ENCODE measurements around the gene BEND6. TPM values are rescaled to one million over a fixed set of nuclear protein-coding genes. Genes with fewer than 3 reads are reported as not detected.

BEND6 gene
- total RNA-seq, 1 donor, result 13.4 TPM

DNA sequence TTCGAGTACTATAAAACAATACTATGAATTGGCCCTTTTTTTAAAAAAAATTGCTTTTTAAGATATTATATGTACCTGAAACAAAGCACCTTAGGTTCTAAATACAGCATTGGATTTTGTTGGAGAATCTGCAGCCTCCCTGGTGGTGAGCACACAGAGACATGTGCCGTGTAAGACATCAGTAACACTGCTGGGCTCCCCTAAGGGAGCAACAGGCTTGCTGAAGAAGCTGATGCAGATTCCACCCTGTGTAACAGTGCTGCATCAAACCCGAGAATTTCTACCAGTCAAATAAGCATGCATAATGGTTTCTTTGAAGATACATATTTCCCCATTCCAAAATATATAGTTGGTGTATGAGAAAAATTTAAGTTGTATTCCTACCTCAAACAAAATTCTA, 108.9 kb downstream of the BEND6 start:
- no peak overlapping the region for H3K4me3 ChIP-seq (ENCODE audit: low read depth, low read length)
- DNase-seq (ENCODE audit: low read depth), result no peak
- TF ChIP-seq, protein P1, sequence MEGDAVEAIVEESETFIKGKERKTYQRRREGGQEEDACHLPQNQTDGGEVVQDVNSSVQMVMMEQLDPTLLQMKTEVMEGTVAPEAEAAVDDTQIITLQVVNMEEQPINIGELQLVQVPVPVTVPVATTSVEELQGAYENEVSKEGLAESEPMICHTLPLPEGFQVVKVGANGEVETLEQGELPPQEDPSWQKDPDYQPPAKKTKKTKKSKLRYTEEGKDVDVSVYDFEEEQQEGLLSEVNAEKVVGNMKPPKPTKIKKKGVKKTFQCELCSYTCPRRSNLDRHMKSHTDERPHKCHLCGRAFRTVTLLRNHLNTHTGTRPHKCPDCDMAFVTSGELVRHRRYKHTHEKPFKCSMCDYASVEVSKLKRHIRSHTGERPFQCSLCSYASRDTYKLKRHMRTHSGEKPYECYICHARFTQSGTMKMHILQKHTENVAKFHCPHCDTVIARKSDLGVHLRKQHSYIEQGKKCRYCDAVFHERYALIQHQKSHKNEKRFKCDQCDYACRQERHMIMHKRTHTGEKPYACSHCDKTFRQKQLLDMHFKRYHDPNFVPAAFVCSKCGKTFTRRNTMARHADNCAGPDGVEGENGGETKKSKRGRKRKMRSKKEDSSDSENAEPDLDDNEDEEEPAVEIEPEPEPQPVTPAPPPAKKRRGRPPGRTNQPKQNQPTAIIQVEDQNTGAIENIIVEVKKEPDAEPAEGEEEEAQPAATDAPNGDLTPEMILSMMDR (IDR thresholded peaks at IDR 0.05; ENCODE audit: insufficient read depth, low read depth, low read length), result no peak

DNA sequence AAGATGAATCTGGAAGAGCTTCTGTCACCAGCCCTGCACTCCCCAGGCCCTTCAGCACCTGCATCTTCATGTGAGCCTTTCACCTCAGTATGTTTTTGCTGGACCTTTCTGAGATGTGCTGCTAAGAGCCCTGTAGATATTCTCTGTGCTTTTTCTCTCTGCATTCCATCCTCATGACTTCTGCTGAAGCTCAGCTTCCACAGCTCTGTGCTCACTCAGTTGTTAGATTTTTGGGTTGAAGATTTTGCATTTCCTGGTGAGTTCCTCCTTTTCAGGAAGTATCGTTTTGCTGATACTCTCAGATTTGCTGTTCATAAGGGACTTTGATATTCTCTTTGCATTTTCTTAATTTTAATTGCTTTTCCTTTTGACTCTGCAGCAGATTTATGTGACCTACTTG, 109.9 kb downstream of the BEND6 start:
- TF ChIP-seq, protein P1 (IDR thresholded peaks at IDR 0.05; ENCODE audit: insufficient read depth, low read depth, low read length), result no peak
- DNase-seq (ENCODE audit: low read depth), result no peak
- H3K4me3 ChIP-seq (ENCODE audit: low read depth, low read length), result no peak overlapping the region

DNA sequence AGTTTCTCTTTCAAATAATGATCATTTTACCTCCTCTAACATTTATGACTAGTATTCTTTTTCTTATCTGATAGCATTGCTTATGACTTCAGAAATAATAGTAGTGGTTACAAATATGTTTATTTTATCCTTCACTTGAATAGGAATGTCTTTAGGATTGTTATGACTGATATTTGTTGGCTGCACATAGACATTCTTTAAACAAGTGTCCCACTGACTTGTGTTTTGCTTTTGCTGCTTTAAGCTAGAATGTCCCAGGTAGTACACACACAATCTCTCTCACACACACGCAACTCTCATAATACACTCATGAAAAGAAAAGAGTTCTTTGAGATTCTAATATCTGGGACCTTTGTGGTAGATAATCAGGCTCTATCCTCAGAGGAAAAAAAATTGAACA, 113.2 kb downstream of the BEND6 start:
- no peak for DNase-seq (ENCODE audit: low read depth)
- no peak overlapping the region for H3K4me3 ChIP-seq (ENCODE audit: low read depth, low read length)
- TF ChIP-seq, protein P1 (IDR thresholded peaks at IDR 0.05; ENCODE audit: insufficient read depth, low read depth, low read length), result no peak

DNA sequence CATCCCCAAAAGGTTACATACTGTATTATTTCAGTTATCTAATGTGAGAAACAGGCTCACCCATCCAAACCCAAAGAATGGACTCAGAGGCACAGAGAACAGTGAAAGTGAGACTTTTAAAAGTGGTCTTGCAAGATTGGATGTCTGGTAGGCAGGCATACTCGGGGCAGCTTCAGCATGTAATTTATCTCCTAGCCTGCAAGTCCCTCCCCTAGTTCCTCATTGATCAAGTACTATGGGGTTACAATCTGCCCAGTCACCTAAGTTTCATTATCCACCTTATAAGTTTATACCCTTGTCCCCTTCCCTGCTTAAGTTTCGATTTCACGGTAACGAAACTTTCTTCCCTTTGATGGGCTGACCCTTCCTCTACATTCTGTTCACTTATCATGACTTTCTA, 114.3 kb downstream of the BEND6 start:
- H3K4me3 ChIP-seq (ENCODE audit: low read depth, low read length), result no peak overlapping the region
- TF ChIP-seq, protein P1 (IDR thresholded peaks at IDR 0.05; ENCODE audit: insufficient read depth, low read depth, low read length), result no peak
- no peak for DNase-seq (ENCODE audit: low read depth)

DNA sequence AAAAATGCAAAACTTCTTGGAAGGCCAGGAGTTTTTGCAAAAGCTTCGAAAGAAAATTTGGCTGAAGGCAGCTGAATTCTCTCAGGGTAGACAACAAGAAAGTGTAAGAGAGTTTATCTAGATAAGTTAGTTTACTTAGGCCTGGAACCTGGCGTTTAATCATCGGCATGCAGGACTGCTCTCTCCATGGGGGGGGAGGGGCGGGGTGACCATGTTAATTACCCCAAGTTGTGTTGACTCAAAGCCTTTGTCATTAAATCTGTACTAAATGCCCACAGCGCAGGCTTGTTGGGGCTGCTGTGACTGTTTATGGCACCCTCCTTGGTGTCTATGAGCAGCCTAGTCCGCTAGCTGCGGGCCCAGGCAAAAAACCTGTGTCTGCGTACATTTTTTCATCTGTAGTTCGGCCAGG, 115.0 kb downstream of the BEND6 start:
- TF ChIP-seq, protein P1 (IDR thresholded peaks at IDR 0.05; ENCODE audit: insufficient read depth, low read depth, low read length), result no peak
- H3K4me3 ChIP-seq (ENCODE audit: low read depth, low read length), result no peak overlapping the region
- DNase-seq (ENCODE audit: low read depth), result no peak

DNA sequence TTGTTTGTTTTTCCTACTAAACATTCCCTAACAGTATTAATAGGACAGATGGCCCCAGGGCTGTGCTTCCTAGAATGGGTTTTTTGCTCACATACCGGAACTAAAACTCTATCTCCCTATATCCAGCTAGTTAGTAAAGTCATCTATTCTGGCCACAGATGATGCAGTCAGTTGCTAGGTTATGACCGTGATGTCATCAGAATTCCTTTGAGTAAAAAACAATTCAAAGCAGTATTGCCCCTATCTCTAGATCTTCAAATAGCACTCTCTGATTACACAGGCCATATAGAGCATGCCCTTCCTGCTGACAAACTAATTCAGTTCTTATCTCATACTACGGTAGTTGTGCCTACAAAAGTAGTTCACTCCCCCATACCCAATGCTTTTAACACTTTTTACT, 117.2 kb downstream of the BEND6 start:
- TF ChIP-seq, protein P1 (IDR thresholded peaks at IDR 0.05; ENCODE audit: insufficient read depth, low read depth, low read length), result no peak
- H3K4me3 ChIP-seq (ENCODE audit: low read depth, low read length), result no peak overlapping the region
- DNase-seq (ENCODE audit: low read depth), result no peak

DNA sequence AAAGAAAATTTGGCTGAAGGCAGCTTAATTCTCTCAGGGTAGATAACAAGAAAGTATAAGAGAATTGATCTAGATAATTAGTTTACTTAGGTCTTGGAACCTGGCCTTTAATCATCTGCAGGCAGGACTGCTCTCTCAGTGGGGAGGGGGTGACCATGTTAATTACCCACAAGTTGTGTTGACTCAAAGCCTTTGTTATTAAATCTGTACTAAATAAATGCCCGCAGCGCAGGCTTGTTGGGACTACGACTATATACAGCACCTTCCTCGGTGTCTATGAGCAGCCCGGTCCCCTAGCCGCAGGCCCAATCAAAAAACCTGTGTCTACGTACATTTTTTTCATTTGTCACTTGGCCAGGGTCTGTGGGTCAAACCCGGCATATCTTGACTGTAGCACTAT, 119.5 kb downstream of the BEND6 start:
- H3K4me3 ChIP-seq (ENCODE audit: low read depth, low read length), result no peak overlapping the region
- DNase-seq (ENCODE audit: low read depth), result no peak
- TF ChIP-seq, protein P1 (IDR thresholded peaks at IDR 0.05; ENCODE audit: insufficient read depth, low read depth, low read length), result no peak
